ENCODE measurements around the gene RASSF5.

RASSF5 gene

DNA sequence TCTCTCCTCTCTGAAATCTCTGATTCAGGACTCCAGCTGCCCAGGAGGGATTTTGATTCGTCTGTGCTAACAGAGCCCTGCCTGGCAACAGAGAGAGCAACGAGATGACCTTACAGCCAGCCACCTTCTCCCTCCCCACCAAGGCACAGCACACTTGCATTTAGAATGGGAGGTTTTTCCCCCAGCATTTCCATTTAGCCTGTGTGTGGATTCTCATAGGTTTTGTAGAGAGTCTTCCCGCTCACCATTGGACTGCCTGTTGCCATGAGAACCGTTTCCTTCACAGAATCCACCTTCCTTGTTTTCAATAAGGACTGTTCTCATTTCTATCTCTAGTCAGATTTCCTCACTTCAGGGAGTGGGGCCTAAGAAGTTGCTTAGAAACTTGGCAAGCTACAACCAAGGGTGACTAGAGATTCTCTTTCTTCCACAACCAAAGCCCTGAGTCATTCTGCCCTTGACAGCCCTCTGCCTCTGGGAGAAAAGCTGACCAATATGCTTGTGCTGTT, 42.8 kb upstream of the RASSF5 start:
- TF ChIP-seq, protein P1, sequence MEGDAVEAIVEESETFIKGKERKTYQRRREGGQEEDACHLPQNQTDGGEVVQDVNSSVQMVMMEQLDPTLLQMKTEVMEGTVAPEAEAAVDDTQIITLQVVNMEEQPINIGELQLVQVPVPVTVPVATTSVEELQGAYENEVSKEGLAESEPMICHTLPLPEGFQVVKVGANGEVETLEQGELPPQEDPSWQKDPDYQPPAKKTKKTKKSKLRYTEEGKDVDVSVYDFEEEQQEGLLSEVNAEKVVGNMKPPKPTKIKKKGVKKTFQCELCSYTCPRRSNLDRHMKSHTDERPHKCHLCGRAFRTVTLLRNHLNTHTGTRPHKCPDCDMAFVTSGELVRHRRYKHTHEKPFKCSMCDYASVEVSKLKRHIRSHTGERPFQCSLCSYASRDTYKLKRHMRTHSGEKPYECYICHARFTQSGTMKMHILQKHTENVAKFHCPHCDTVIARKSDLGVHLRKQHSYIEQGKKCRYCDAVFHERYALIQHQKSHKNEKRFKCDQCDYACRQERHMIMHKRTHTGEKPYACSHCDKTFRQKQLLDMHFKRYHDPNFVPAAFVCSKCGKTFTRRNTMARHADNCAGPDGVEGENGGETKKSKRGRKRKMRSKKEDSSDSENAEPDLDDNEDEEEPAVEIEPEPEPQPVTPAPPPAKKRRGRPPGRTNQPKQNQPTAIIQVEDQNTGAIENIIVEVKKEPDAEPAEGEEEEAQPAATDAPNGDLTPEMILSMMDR (IDR thresholded peaks at IDR 0.05; ENCODE audit: low read depth, low read length, missing control alignments): no peak
- DNase-seq (ENCODE audit: low read depth): no peak
- no peak overlapping the region for H3K4me3 ChIP-seq (ENCODE audit: low read depth, low read length)

DNA sequence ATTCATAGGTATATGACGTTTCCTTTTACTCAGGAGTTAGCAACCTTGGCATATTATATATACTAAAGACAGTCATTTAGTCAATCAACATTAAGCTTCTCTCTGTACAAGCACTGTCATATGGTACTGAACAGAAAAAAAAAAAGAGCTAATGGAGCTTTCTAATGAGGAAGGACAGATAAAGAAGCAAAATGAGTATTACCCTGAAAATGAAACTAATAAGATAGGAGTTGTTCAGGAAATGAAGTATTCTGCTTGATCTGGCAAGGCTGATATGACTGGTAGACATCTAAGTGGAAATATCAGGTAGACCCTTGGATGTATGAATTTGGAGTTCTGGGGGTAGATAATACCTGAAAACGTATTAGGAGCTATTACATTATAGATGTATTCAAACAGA, 41.4 kb upstream of the RASSF5 start:
- no peak overlapping the region for H3K4me3 ChIP-seq (ENCODE audit: low read depth, low read length)
- TF ChIP-seq, protein P1 (IDR thresholded peaks at IDR 0.05; ENCODE audit: low read depth, low read length, missing control alignments): no peak
- DNase-seq (ENCODE audit: low read depth): no peak

DNA sequence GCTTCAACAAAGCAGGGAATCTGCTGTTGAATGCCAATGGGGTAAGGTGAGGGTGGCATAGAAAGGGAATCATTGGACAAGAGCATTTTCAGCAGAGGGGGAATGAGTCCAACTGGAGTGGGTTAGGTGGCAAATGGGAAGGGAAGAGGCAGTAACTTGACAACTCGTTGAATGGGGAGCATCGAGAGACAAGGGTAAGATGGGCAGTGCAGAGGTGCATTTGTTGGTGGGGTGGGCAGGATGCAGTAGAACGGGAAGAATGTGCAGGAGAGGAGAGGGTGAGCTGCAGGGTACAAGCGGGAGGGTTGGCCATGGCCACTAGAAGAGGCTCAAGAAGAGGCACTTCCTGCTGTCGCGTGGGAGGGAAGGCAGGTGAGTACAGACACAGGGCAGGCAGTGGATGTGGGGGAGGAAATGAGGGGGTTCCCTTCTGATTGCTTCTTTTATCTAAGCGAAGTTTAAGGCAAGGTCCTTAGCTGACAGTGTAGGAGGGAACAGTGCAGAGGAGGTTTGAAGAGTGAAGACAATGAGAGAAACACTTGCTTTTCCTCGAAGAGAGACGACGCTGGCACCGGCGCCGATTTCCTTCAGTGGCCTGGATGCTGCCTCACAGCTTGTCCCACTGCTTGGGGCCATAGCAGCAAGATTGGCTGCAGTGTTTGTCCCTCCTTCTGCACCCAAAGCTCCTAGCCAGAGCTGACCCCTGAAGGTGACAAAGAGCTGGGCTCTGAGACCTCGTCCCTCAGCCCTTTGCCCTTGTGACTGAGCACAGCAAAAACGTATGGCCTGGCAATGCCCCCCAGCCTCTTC, 40.3 kb upstream of the RASSF5 start:
- TF ChIP-seq, protein P1 (IDR thresholded peaks at IDR 0.05; ENCODE audit: low read depth, low read length, missing control alignments): no peak
- no peak overlapping the region for H3K4me3 ChIP-seq (ENCODE audit: low read depth, low read length)
- DNase-seq (ENCODE audit: low read depth): no peak

DNA sequence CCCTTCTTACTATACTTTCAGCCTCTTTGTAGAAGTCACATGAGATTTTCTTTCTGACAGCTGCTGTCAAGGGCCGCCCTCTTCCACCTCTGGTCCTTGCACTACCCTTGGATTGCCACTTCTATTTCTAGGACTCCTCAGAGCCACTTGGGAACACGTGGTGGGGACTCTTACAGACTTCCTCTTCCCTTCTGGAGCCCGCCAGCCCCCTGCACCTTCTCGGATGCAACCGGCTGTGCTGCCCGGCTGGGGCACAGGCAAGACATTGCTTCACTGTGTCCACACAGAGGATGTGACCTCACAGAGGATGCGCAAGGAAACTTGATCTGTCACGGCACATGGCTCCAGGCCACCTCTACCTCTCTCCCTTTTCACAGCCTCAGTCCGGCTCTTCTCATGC, 39.4 kb upstream of the RASSF5 start:
- DNase-seq (ENCODE audit: low read depth): no peak
- TF ChIP-seq, protein P1 (IDR thresholded peaks at IDR 0.05; ENCODE audit: low read depth, low read length, missing control alignments): no peak
- no peak overlapping the region for H3K4me3 ChIP-seq (ENCODE audit: low read depth, low read length)

DNA sequence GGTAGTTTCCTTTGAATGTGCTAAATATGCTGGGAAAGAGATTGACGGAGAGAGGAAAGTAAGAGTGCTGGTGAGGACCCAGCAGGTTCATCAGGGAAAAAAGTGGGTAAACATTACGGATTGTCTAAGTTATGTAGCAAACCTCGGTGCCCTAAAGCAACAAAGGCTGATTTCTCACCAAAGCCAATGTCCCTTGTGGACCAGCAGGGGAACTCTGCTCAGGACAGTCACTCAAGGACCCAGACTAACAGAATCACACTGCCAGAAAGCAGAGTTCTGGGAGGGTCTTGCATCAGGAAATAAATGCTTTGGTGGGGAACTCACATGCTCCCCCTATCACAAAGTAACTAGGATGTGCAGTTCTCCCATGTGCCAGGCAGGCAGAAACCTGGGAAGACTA, 38.8 kb upstream of the RASSF5 start:
- TF ChIP-seq, protein P1 (IDR thresholded peaks at IDR 0.05; ENCODE audit: low read depth, low read length, missing control alignments): peak; percentile 30
- H3K4me3 ChIP-seq (ENCODE audit: low read depth, low read length): no peak overlapping the region
- no peak for DNase-seq (ENCODE audit: low read depth)

DNA sequence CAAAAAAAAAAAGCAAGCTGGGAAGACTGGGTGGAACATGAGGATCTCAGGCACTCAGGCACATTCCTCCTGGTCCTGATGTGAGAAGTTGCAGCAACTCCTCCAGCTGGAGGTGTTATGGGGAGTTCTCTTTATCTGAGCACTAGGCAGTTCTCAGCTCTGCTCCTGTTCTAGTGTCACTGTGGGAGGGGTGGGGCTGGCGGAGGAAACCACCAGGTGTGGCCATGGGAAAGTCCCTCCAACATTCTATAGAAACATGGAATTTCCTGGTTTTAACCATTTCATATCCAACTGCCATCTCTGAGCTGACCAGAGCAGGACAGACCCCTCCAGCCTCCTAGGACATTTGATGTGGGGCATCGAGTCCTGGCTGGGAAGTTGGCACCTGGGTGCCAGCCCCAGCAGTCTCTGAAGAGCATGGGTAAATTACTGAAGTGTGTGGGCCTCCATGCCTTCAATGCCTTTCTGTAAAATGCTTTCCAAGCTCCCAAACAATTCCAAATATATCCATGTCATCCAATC, 37.9 kb upstream of the RASSF5 start:
- no peak for DNase-seq (ENCODE audit: low read depth)
- peak overlapping the region; percentile 88; the same call in 1 of the 2 replicates for H3K4me3 ChIP-seq (ENCODE audit: low read depth, low read length)
- TF ChIP-seq, protein P1 (IDR thresholded peaks at IDR 0.05; ENCODE audit: low read depth, low read length, missing control alignments): no peak
